Measurements from ENCODE around the gene PCK1.

DNA sequence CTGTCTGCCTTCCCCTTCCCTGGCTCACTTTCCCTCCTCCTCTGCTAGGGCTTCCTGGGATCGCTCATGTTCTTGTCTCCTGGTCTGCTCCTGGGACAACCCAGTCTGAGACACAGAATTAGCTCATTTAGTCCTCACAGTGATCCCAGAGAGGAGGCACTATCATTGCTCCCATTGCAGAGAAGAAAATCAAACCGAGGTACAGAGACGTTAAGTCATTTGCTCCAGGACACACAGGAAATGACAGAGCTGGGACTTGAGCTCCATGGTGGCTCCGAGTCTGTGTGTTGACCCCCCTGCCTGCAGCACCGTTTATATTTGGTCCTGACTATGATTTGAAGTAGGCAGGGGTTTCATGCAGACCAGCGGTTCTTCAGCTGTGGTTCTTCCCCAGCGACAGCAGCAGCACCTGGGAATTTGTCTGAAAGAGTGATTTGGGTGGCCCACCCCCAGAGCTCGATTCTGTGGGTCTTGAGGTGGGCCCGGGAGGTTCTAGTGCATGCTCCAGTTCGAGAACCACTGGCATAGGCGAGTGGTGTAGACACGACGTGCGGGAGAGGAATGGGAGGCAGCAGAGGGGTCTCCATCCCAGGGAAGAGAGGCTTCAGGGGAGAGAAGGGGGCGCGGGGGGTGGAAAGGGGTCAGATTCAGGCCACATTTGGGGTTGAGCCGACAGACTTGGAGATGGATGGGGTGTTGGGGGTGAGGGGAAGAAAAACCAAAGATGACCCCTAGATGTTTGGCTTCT lies 24.7 kb downstream of the PCK1 start:
- TF ChIP-seq POLR2A (IDR thresholded peaks at IDR 0.05), result no peak
- TF ChIP-seq, protein P1, sequence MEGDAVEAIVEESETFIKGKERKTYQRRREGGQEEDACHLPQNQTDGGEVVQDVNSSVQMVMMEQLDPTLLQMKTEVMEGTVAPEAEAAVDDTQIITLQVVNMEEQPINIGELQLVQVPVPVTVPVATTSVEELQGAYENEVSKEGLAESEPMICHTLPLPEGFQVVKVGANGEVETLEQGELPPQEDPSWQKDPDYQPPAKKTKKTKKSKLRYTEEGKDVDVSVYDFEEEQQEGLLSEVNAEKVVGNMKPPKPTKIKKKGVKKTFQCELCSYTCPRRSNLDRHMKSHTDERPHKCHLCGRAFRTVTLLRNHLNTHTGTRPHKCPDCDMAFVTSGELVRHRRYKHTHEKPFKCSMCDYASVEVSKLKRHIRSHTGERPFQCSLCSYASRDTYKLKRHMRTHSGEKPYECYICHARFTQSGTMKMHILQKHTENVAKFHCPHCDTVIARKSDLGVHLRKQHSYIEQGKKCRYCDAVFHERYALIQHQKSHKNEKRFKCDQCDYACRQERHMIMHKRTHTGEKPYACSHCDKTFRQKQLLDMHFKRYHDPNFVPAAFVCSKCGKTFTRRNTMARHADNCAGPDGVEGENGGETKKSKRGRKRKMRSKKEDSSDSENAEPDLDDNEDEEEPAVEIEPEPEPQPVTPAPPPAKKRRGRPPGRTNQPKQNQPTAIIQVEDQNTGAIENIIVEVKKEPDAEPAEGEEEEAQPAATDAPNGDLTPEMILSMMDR (IDR thresholded peaks at IDR 0.05 in 4 of 5, conservative IDR thresholded peaks at IDR 0.05 in 1 of 5), result no peak

All from gastrocnemius medialis (tissue), 4 donors.